GM23248 (cell line): ENCODE data around the gene PRKCE.

Source experiments
- EZH2 ChIP-seq: fragments of 200-600 bp; sonication (generic); IDR thresholded peaks from 2 replicates; pipeline ENCODE4 v1.6.1; 2018; ENCODE audit warnings: antibody characterized with exemption, mild to moderate bottlenecking; ENCODE audit not compliant: insufficient read depth, poor library complexity, severe bottlenecking
- EZH2phosphoT487 ChIP-seq: fragments of 200-600 bp; sonication (generic); IDR thresholded peaks from 2 replicates; pipeline ENCODE4 v1.6.1; 2018; ENCODE audit warnings: antibody characterized with exemption, moderate library complexity, mild to moderate bottlenecking, low read depth; ENCODE audit not compliant: insufficient read depth

DNA sequence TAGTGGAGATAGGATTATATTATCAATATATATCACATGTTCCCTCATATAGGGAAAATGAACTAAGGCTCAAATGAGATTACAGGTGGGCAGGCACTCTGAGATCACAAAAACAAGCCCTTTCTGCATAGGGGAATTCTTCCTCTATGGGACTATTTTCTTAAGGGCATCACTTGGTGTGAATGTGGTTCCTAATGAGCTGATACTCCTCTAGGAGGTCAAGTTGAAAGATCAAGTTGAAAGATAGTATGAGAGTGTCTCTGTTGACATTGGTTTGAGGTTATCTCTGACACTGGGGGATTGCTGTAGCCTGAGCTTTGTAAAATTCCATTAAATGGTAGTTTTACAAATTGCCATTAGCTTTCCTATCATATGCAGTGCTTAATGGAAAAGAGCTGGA lies 270.4 kb downstream of the PRKCE start:
- TF ChIP-seq EZH2phosphoT487 (no peak), EZH2 (no peak)
